IPS-11a (cell line): ENCODE results near the gene MSH3.
"Not testable (repeated sequence)": the region's sequence is repeated elsewhere in the genome, so short reads cannot be mapped to it uniquely, and the experiment has no call there.

Experiments used
- H3K4me3 ChIP-seq: one replicate; pipeline ENCODE4 v1.5.1; 2013; ENCODE audit warnings: low read depth, low read length, control low read depth

The MSH3 gene

DNA sequence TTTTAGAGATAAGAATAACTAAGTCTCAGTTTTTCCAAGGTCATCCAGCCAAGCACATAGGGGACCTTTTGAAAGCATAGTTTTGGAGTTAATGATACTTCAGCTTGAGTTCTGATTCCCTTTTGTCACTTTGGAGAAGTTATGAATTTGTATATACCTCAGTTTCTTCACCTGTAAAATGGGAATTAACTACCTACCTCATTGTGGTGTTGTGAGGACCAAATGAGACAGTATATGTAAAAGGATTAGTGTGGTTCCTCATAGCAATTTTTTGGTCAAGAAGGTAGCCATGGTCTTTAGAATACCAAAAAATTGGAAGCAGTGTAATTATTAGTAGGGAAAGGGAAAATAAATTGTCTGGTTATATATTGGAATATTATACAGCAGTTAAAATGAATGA, 98.0 kb downstream of the MSH3 start:
- H3K4me3 ChIP-seq = no peak overlapping the region

DNA sequence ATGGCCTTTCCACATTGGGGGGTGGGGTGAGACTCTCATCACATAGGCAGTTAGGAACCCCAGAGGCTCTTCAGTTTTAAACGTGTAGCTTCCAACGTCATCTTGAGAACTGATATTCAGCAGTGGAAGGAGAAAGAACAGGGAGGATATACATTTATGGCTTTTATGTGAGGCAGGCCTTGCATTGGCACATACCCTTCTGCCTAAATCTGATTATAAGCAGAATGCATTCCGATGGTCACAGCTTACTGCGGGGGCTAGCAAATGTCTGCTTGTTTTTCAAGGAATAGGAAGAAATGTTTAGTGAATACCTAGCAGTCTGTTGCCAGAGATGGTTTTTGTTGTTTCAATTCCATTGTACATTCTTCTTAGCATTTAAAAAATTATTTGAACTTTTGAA, 99.3 kb downstream of the MSH3 start:
- no peak overlapping the region for H3K4me3 ChIP-seq

DNA sequence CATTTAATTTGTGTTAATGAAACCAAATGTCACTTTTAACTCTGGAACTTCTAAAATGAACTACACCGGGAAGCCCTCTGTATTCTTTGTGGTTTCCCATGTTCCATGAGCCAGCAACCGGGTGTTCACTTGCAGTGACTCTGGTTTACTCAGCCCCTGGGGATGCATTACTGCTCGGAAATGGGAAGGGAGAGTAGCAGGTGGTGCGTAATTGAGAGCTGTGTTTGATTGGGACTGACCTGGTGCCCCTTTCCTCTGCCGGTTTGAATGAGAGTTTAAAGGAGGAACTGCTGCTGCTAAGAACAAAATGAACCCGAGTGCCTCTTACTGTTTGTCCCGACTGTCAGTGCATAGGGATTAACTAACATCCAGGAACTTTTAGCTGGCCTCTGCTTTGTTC, 100.4 kb downstream of the MSH3 start:
- H3K4me3 ChIP-seq = no peak overlapping the region

DNA sequence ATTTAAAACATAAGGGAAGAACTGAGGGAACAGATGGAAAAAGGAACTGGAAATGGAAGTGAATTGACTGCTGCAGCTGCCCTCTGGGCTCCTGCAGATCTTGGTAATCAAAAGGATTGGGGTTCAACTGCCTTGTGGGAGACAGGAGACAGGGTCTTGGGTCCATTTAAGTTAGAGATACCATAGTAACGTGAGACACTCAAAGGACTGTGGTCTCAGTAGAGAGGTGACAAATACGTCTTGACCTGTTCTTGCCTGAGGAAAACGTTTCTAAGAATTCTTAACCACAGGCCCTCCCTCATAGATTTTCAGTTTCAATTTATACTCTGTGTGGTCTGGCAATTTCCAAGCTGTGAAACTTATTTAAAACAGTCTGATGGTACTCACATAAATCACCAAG, 101.2 kb downstream of the MSH3 start:
- no peak overlapping the region for H3K4me3 ChIP-seq

DNA sequence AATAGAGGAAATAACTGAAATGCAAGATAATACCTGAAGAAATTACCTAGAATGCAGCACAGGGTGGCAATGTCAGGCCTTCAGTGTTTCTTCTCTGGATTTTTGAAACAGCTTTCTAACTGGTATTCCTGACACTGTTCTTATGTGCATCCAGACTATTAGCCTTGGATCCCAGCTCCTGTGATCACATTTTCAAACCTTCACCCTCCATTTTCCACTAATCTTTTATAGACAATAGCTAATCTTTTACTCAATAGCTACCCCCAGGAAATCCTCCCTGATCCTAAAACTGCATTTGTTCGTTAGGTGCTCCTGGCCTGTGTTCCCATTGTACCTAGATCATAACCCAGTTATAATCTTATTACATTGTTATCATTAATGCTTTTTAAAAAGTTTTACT, 101.8 kb downstream of the MSH3 start:
- no peak overlapping the region for H3K4me3 ChIP-seq

DNA sequence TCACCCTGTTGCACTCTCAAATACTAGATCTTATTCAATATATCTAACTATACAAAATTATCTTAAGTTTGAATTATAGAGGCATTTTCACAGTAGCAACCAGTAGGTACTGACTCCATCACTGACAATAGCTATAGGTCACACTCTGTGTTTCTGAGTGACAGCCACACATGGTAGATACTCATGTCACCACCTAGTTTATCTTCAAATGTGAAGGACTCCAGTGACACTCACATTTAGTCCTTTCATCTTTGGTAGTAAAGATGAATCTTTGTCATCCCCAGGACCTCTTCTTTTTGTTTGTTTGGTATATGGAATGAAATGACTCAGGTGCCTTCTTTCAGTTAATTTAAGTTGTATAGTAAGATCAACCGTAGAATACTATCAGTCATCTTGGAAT, 102.8 kb downstream of the MSH3 start:
- H3K4me3 ChIP-seq = no peak overlapping the region

DNA sequence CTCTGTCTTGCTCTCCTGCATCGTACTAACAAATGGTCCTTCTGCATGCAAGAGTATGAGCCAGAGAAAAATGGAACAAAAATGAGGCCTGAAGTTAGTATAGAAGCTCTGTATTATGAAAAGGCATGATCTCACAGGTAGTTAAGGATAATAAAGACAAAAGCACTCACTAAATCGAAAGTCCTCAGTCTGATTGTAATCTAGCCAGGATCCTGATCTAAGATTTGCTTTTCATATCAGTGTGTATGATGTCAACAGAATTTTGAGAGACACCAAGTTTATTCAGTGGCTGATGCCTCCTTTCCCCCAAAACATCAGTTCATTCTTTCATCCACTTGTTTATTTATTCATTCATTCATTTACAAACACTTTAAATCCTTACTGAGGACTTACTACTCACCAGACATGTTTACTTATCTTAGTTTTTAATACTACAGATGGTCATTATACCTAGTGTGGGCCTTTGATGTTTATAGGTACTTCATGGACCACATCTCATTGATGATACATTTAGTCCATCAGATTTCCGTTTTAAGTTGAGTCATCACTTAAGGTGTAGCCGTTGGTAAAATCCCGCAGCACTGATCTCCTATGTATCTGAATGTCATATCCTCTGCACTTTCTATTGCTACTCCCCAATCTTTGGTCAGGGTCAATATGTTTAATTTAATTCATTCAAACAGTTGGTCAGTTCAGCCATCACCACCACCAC, 105.6 kb downstream of the MSH3 start:
- no peak overlapping the region for H3K4me3 ChIP-seq

DNA sequence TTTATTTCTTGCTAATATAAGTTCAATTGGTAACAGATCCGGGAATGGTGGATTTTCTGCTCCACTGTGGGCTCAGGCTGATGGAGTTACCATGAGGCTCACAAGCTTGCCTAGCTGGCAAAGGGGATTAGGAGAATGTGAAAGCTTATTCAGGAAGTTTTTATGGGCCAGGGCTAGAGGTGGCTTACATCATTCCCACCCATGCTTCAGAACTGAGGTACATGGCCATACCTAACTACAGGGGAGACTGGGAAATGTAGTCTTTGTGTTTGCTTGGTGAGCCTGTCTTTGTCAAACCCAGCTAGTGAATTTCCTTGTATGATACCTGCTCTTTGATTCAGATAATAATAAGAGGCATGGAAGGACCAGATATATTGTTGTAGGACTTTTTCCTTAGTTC, 106.2 kb downstream of the MSH3 start:
- no peak overlapping the region for H3K4me3 ChIP-seq

DNA sequence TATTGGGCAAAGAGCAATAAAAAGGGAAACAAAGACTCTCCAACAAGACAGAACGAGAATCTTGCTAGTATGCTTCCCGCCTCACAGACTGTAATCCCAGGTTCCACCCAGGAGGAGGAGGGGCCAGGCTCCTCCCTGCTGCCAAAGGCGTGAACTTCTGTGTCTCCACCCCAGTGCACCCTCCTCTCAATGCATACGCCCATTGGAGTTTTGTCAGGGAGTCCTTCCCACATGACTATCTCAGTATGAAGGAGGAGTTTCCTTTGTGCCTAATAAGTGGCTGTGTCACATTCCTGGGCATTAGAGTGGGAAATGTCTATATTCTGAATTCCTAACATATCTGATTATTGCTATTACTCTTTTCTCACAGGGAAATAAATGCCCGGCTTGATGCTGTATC, 106.7 kb downstream of the MSH3 start:
- no peak overlapping the region for H3K4me3 ChIP-seq

DNA sequence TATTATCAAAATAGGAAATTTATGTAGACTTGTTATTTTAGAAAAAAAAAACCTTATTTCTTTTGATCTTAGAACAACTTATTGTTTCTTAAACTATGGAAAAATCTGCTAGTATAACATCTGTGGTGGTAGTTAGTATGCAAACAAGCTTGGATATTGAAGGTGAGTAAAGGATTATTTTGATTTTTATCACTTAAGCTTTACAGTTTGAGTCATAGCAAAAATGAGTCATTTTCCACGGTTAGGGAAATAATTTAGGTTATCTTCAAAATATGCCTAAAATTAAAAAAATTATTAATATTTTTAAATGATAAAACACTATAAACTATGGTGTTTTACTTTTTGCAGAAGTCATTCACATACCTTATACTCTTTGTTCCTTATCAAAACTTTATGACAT, 107.5 kb downstream of the MSH3 start:
- no peak overlapping the region for H3K4me3 ChIP-seq

DNA sequence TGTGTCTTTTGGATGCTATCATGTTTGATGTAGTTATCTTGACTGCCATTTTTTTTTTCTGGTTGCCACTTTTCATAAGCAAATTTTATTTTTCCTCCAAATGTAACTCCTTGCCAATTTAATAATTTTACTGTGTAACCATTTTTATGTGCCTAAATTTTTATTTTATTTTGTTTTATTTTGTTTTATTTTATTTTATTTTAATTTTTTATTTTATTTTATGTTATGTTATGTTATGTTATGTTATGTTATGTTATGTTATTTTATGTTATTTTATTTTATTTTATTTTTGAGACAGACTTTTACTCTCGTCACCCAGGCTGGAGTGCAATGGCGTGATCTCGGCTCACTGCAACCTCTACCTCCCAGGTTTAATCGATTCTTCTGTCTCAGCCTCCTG, 108.1 kb downstream of the MSH3 start:
- H3K4me3 ChIP-seq = no peak overlapping the region

DNA sequence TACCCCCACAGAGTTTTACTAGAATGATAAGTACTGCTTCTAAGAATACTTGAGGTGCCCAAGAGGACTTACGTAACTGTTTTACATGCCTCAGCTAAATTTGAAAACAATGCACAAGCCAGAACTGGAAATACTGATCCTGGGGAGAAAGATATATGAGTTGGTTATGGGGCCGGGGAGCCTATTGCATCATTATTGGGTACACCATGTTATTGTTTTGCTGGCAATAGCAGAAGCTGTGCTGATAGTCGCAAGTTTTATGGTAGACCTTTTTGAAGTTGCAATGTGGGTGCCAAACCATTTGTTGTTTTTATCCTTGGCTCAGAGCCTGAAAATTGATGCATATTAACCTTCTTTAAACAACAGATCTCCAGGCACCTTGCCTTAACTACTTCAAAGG, 108.8 kb downstream of the MSH3 start:
- H3K4me3 ChIP-seq = no peak overlapping the region

DNA sequence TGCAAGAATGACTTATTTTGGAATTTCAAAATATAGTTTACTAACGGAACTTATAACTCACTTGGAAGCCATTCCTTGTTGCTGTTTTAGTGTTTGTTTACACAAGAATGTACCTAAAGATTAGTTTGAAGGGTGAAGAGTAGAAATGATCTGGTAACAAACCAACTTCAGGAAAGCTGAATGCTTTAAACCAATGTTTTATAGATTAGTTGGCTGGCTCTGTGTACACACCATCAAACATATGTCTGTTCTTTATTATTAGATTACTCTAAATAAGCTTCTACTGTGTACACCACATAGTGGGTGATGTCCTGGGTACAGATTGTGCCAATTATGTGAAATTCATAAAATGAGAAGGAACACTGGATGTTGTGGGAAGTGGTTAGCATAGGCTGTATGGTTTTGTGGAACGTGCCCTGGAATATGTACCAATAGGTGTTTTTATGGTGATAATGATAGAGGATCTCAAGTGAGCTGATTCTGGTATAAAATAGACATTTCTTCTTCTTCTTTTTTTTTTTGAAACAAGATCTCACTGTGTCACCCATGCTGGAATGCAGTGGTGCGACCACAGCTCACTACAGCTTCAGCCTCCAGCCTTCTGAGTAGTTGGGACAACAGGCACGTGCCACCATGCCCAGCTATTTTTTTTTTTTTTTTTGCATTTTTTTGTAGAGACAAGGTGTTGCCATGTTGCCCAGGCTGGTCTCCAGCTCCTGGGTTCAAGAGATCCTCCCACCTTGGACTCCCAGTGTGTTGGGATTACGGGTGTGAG, 109.6 kb downstream of the MSH3 start:
- H3K4me3 ChIP-seq = no peak overlapping the region

DNA sequence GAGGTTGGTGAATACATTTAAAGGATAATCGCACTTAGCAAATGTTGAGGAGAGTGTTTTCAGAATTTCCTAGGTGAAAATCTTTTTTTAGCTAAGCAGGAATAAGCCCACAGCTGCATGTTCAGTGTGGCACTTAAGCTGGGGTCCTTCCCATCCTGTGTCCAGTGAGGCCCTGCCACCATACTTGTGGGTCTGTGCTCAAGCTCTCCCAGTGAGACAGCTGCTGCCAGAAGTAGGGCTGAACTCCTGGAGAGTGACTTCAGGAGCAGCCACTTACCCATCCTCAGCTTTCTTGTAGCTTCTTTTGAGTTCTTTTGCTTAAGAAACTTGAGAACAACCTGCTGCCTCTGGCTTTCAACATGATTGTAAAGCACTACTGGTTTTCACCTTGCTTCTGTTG, 110.3 kb downstream of the MSH3 start:
- H3K4me3 ChIP-seq = no peak overlapping the region

DNA sequence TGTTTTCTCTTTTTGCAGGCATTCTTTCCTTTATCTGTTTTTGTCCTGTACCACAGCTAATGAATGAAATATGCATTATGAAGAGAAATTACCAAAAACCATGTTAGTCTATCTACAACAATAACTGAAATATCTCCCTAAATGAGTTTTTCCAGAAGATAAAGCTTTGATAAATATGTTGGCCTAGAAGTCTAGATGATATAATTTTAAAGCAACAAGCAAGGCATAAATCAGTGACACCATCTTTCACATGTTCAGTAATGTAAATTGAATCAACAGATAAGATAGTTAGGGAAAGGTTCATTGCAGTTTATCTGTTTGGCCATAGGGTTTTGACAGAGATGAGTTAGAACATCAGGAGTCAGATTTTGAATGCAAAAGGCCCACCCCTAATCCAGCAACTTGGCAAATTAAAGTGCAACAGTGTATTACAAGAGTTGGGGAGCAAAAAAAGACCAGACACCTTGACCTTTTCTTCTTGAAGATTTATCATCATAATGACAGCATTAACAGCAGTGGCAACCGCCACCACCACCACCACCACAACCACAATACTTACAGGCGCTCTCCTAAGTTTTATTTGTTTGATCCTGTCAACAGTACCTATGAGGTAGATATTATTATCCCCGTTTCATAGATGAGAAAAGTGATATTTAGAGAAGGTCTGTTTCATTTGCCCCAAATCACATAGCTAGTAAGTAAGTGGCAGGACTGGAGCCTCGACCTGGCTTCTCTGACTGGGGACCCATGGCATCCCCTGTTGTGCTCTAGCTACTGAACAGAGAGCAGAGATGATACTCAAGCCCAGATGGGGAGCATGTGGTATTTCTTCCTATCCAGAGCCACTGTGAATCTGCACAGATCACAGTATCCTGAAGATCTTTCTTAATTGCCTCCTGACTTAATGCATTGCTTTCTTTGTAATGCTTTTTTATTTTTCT, 123.2 kb downstream of the MSH3 start:
- no peak overlapping the region for H3K4me3 ChIP-seq

DNA sequence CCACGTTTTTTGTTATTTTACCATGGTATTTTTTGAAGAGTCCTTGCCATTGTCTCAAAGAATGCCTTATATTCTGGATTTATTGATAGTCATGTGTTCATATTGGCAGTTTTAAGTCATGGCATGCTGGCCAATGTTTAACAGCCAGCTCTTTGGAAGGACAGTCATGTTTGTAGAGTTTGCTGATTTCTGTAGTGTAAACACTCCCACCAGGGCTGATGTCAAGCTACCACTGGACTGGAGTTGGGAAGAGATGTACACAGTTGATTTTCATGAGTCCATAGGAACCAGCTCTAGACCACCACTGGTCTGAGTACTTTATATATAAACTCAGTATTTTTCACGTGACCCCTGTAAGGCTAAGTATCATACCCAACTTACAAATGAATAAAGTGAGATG, 125.6 kb downstream of the MSH3 start:
- no peak overlapping the region for H3K4me3 ChIP-seq

DNA sequence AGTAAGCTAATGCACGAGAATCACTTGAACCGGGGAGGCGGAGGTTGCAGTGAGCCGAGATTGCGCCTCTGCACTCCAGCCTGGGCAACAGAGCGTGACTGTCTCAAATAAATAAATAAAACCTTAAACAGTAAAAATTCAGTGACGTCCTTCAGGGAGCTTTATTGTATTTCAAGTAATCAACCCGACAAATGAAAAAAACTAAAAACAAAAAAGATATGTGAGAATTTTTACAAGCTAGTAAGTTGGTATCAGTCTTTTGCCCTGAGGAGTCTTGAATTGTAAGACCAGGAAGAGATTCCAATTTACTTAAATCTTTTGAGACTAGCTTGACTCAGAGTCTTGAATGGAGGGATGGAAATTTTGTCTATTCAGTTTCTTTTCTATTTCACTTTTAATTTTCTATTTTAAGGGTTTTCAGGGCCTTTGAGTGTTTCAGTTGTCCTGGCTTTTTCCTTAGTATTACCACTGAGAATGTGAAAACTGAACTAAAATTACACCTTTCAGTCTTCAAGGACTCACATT, 126.4 kb downstream of the MSH3 start:
- H3K4me3 ChIP-seq = no peak overlapping the region

DNA sequence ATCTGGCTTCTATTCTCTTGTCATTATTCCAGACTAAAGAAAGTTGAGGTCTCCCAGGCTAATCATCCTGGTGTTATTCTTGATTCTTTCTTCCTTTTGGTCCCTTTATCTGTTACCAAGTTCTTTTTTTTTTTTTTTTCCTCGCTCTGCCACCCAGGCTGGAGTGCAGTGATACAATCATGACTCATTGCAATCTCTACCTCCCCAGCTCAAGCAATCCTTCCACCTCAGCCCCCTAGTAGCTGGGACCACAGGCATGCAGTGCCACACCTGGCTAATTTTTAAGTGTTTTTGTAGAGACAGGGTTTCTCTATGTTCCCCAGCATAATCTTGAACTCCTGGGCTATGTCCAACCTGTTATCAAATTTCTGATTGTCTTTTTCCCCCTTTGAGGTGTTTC, 126.9 kb downstream of the MSH3 start:
- no peak overlapping the region for H3K4me3 ChIP-seq

DNA sequence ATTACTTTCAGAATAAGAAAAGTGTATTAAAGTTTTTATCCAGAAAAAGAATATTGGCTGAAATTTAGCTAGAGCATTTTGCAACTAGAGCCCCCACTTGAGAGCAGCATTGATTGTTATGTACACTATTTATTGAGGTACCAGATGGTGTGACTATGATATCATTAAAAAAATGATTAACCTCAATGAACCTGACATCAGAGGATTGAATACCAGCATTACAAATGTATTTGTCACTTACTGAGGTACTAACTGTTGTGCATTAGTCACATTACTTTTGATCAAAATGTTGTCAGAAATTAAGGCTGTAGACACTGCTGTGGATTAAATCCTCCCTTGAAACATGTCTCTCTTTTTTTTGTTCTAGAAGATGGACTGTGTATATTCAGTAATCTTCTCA, 128.2 kb downstream of the MSH3 start:
- H3K4me3 ChIP-seq = no peak overlapping the region

DNA sequence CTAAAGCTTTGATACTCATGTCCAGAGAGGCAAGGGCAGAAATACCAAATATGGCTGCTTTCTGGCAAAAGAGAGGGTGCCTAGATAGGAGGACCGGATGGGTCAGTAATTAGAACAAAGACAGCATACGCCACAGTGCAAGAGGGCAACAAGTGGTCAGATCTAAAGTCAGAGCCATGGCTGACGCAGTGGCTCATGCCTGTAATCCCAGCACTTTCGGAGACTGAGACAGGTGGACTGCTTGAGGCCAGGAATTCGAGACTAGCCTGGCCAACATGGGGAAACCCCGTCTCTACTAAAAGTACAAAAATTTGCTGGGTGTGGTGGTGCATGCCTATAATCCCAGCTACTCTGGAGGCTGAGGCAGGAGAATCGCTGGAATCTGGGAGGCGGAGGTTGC, 129.3 kb downstream of the MSH3 start:
- not testable (repeated sequence) for H3K4me3 ChIP-seq

DNA sequence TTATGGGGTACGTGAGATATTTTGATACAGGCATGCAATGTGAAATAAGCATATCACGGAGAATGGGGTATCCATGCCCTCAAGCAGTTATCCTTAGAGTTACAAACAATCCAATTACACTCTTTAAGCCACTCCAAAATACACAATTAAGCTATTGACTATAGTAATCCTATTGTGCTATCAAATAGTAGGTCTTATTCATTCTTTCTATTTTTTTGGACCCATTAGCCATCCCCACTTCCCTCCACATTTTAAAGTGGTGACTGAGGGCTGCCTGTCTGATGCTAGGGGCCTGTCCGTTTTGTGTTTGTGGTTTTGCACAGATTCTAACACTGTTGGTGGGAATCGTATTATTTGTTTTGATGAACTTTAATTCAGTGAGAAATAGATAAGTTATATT, 130.0 kb downstream of the MSH3 start:
- no peak overlapping the region for H3K4me3 ChIP-seq
